HG02852 (cell line): ENCODE data around the gene HOXD9.

Source experiments
- ATAC-seq: cut with Tn5 transposase; IDR thresholded peaks from one replicate; pipeline ENCODE4 v1.9.1; 2021; ENCODE audit warnings: mild to moderate bottlenecking, moderate library complexity; ENCODE audit not compliant: unreplicated experiment

The HOXD9 gene

GRCh38 chr2:176098366-176099158 is 24.0 kb upstream of the HOXD9 start:
- ATAC-seq, result no peak

GRCh38 chr2:176099159-176099727 is 23.3 kb upstream of the HOXD9 start:
- ATAC-seq, result no peak

- no peak for ATAC-seq
These were observed 22.6 kb upstream of the HOXD9 start, which contains the start of gene HOXD12 for GRCh38 chr2:176099728-176100546. HOXD12 (plus strand) TSS chr2:176099795; CDS start chr2:176099802, 7 bp downstream.

- ATAC-seq, result no peak
These were observed 21.9 kb upstream of the HOXD9 start for GRCh38 chr2:176100547-176101140.

GRCh38 chr2:176101216-176101830 is 21.2 kb upstream of the HOXD9 start:
- no peak for ATAC-seq

GRCh38 chr2:176101842-176102241 is 20.7 kb upstream of the HOXD9 start:
- ATAC-seq, result no peak

- no peak for ATAC-seq
These were observed 20.1 kb upstream of the HOXD9 start for GRCh38 chr2:176102309-176102866.

GRCh38 chr2:176103194-176103593 is 19.3 kb upstream of the HOXD9 start:
- no peak for ATAC-seq

- no peak for ATAC-seq
These were observed 18.7 kb upstream of the HOXD9 start for GRCh38 chr2:176103742-176104315.

GRCh38 chr2:176104316-176105077 is 18.0 kb upstream of the HOXD9 start:
- no peak for ATAC-seq

GRCh38 chr2:176105078-176105729 is 17.3 kb upstream of the HOXD9 start:
- no peak for ATAC-seq

- no peak for ATAC-seq
These were observed 16.6 kb upstream of the HOXD9 start for GRCh38 chr2:176105730-176106580.

GRCh38 chr2:176106581-176107539 is 15.7 kb upstream of the HOXD9 start, which contains the start of gene HOXD11:
HOXD11 (plus strand) TSS chr2:176107280; CDS start chr2:176107356, 76 bp downstream.
- ATAC-seq, result no peak

- ATAC-seq, result no peak
These were observed 14.8 kb upstream of the HOXD9 start for GRCh38 chr2:176107731-176108181.

- no peak for ATAC-seq
These were observed 13.2 kb upstream of the HOXD9 start for GRCh38 chr2:176109192-176109901.

- no peak for ATAC-seq
These were observed 12.6 kb upstream of the HOXD9 start for GRCh38 chr2:176109946-176110345.
